NT2/D1 (cell line): ENCODE results near the gene NDUFA3.

Source experiments
- SUZ12 ChIP-seq: IDR thresholded peaks from 2 replicates; pipeline ENCODE4 v1.6.1; 2011; ENCODE audit not compliant: insufficient read length, insufficient read depth; ENCODE audit errors: extremely low read depth
- YY1 ChIP-seq: IDR thresholded peaks from 2 replicates; pipeline ENCODE4 v1.6.1; 2011; ENCODE audit not compliant: insufficient read length, insufficient read depth

GRCh38 chr19:54108496-54108895, 5.8 kb downstream of the NDUFA3 start:
- TF ChIP-seq SUZ12: no peak
- no peak for TF ChIP-seq YY1
